GM21825 (cell line): ENCODE measurements around the gene CFAP410.

Experiments
- ATAC-seq: cut with Tn5 transposase; IDR thresholded peaks from one replicate; pipeline ENCODE4 v1.9.1; 2021; ENCODE audit warnings: mild to moderate bottlenecking, moderate library complexity; ENCODE audit not compliant: unreplicated experiment

Gene CFAP410

DNA sequence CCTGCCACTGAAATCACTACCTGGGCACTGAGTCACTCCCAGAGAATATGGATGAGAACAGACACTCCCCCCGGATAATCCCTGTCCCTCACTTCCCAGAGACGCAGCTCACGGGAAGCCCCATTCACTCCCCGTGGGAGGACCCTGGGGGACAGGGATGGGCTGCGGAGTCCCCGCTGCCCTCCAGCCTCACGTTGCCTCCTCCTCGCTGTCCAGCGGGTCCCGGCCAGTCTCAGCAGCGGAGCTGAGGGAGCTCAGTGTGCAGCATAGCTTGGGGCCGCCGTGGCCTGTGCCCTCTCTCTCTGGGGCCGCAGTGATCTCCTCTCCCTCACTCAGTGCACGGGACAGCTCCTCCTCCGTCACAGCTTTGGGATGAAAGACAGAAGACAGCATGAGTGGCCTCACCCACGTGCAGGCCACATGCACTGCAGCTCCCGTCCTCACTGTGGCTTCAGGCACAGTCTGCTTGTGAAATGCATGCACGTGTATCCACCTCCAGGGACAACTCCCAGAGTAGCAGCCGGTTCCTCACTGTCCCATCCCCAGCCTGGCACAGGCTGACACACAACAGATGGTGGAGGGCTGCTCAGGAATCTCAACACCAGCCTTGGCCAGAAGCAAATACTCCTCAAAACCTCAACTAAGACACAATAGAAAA is 7.4 kb downstream of the CFAP410 start:
- no peak for ATAC-seq

DNA sequence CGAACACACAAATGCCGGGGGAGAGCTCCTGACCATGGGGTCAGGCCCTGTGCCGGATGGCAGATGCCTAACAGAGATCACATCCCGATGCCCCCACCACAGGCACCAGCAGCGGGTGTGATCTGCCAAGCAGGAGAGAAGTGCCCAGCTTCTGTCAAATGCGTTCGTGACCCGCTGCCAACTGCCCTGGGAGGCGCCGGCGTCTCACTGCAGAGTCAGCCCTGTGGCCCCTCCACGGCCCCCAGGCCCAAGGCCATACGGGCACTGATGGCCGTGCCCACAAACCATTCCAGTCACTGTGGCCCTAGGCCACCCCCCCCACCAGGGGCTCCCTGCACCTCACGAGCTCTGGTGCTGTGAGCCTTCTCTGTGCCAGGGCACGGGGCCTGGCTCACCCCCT is 8.0 kb downstream of the CFAP410 start:
- no peak for ATAC-seq

DNA sequence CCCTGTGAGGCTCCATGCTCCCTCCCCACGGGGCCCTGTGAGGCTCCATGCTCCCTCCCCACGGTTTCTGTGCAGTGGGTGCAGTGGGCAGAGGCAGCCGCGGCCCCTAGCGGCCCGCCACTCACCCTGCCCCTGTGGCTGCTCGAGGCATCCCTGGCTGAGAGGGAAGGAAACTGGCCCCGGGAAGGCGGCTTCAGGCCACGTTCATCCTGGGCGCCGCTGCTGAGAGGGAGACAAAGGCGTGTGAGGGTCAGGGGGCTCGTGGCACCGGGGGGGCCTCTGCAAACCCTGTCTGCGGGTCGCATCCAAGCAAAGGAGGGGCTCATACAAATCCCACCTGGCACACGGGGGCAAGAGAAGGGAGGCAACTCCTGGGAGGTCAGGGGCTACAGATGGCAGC is 8.5 kb downstream of the CFAP410 start:
- no peak for ATAC-seq

DNA sequence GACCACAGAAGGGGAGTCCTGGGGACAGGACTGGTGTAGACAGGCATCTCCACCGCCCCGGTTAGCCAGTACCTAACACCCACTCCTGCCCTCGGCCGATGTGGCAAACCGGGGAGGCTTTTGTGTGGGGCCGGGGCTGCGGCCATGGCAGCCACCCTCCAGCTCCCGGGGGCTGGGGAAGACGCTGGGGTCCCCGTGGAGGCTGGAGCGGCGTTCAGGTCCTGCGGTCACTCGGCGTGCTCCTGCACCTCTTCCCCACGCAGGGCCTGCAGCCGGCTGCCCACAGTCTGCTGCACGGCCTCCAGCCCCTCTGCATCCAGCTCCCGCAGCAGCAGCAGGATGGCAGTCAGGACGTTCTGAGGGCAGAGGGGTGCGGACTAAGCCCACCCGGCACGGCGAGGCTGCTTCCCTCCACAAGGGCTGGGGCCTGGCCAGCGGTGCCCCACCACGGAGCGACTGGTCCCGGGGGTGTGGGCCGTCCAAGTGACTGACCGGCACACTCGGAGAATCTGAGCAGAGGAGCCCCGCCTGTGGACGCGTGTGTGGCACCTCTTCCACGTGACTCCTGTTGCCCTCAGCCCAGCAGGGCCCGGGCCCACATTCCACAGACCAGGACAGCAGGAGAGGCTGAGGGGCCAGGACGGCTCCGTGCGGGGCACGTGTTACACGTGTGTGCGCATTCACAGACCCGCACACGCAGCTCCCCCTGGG is 9.1 kb downstream of the CFAP410 start:
- ATAC-seq: no peak

DNA sequence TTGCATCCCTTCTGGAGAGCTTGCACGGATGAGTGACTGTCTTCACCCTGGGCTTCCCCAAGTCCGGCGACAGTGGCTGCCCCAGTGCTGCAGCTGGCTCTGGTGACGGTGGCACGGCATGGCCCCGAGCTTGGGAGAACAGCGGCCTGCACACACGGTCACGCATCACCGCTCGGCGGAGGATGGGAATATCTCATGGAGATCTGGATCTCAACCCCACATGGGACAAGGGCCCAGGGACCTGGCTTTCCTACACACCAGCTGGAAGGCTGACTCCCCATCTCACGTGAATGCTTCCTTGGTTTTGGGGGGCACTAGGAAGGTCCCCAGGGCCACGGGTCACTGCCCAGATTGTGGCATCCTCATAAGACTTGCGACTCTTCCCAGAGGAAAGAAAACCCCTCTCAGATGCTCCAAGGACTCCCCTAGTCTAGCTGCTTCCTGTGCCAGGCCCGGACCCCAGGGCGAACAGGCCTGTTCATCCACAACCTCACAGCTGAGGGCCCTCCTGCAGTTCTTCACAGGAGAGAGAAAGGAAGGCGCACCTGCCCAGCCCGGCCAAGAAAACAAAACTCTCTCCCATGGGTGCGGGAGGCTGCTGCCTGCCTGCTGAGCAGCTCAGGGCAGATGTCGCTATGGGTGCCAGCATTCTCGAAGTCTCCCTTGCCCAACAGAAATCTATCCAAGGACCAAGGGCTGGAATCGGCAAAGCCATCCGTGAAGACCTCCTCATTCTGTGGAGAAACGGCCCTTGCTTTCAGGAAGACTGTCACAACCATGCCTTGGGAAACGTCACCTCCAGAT is 9.9 kb downstream of the CFAP410 start:
- no peak for ATAC-seq

DNA sequence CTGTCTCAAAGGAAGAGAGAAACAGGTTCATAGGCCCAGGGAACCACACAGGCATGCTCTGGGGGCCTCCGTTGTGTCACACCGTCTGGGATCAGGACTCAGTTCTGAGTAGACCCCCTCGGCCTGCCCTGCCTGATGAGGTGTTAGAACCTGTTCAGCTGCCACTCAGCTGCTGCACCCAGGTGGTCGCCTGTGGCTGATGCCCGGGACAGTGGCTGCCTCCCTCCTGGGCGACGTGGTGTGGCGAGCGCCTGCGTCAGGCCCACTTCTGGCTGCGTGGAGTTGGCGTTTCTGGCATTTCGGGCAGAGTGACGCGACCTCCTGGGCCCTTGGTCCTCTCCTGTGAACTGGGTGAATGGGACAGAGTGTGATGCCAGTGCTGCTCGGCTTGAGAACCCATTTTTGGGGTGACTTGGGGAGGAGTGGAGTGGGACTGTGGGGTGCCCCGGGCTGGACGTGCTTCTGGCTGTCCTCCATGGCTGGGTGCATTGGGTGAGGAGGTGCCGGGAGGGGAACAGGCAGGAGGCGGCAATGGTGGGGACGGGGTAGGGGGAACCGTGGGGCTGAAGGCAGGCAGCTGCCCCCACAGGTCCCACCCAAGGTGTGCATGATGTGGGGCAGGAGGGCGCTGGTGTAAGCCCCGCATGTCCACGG is 10.8 kb downstream of the CFAP410 start:
- no peak for ATAC-seq

DNA sequence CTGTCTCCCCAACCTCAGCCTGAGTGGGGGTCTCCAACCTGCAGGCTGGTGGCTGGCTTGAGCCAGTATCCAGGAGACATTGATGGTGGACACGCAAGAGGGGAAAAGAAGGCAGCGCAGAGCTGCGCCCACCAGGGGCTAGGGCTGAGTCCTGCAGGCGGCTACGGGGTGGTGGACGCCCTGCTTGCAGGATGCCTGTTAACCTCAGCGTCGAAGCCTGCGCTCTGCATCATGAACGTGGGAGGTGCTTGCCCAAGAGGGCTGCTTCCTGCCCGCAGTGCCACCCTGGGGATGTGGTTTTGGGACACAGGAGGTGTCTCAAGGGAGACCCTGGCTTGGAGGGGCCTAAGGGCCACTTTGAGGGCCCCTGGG is 11.6 kb downstream of the CFAP410 start:
- ATAC-seq: no peak

DNA sequence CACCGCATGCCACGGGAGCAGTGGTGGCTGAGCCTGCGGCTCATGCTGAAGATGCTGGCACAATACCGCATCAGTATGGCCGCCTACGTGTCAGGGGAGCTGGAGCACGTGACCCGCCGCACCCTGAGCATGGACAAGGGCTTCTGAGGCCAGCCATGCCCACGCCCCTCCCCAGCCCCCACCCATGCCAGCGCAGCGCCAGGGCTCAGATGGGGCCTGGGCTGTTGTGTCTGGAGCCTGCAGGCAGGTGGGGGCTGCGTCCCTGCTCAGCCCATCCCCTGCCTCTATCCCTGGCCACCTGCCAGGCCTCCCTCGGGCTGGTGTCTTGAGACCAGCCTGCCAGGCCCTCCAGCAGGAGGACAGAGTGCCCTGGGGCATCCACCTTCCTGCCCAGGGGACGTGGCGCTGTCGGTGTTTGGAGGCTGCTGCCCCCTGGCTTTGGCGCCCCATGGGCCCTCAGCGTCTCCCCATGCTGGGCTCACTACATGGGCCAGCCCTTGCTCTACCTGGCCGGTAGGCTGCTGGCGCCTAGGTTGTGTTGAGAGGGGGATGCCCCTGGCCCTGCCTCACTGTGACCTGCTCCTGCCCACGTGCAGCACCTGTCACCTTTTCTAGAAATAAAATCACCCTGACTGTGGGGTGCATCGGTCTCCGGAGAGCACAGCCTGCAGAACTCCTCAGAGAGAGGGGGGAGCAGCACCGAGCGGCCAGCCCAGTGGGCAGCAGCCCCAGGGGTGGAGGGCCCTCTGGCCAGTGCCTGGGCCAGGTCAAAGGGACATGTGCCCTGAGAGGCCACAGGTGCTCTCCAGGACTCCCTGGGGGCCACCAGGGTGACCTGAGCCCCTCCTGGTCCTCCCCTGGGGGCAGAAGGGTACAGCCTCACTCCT is 12.2 kb downstream of the CFAP410 start:
- no peak for ATAC-seq

DNA sequence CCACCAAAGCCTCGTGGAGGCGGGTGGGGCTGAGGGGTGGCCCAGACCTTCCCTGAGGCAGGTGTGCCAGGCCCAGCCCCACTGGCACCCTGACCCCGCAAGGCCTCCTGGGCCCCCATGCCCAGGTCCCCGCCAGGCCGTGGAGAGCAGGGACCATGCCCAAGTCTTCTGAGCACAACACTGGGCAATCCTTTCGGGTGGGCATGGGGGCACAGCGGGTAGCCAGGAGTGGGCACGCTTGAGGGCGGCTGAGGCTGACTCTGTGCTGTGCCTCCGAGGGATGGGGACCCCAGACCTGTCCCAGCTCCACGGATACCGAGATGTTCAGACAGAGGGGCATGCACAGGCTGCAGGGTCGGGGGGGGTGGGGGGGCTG is 12.9 kb downstream of the CFAP410 start:
- no peak for ATAC-seq

DNA sequence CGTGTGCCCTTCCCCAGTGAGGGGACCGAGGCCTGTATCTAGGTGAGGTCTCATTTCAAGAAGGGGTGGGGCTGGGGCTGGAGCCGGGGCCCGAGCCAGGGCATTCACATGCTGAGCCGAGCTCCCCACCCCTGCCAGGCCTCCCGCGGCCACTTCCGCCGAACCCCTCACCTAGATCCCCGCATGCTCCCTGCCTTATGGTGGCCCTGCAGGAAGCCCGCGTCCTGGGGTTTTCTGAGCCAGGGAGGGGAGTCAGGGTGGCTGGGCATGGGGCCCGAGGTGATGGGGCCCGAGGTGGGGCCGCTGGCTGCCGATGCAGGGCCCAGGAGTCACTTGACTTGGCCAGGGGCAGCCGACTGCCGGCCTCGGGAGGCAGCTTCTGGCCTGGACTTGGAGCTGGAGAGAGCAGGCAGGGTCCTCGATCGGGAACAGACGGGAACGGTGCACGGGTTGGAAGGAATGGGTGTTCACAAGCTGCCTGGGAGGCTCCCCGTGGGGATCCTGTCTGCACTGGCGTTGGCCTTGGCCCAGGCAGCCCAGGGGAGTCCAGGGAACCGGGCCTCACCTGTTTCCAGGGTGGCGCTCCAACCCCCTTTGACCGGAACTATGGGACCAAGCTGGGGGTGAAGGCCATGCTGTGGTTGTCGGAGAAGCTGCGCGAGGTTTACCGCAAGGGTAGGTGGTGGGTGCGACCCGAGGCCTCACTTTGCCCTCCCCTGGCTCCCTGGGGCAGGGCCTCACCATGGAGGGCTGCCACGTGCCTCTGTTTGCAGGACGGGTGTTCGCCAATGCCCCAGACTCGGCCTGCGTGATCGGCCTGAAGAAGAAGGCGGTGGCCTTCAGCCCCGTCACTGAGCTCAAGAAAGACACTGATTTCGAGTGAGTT is 13.6 kb downstream of the CFAP410 start:
- ATAC-seq: no peak

DNA sequence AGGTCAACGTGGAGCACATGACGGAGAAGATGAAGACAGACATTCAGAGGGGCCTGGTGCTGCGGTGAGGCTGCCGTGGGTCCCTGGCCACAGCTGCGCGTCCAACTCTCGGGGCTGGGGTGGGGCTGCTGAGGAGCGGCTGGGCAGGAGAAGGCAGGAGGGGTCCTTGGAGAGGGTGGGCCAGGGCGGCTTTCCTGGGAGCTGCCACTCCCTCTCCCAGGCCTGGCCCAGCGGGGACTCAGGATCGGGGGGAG is 14.4 kb downstream of the CFAP410 start:
- no peak for ATAC-seq

DNA sequence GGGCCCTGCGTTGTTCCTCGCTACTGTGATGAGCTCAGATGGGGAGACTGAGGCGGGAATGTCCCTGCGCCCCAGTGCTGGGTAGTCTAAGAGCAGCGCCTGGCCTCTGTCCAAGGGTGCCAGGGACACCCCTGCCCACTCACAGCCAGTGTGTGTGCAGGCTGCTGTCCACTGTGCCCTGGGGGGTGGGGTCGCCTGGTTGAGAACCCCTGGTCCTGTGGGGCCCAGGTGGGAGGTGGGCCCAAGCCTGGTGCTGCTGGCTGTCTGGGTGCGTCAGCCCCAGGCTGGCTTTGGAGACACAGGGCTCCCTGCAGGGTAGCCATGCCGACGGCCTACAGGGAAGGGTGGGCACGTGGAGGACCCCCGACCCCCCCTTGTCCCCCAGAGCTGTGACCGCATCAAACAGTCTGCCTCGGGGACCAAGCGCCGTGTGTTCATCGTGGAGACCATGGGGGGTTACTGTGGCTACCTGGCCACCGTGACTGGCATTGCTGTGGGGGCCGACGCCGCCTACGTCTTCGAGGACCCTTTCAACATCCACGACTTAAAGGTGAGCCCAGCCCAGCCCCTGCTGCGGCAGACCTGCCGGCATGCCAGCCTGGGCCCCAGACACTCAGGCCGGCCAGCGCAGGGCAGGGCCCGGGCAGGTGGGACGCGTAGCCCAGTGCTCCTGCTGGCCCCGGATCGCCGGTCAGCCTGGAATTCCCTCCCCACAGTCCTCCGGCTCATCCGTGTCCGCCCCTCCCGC is 14.9 kb downstream of the CFAP410 start:
- ATAC-seq: no peak

DNA sequence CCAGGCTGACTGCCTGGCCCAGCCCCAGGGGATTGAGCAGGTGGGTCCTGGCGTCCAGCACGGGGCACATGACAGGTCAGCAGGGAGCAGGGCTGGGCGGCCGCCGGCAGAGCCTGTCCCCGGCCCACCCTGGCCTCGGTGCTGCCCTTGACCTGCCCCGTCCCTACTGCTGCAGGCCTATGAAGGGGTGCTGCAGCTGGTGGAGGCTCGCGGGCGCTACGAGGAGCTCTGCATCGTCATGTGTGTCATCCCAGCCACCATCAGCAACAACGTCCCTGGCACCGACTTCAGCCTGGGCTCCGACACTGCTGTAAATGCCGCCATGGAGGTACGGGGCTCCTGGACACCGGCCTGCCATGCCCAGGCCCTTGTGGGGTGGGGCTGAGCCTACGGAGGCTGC is 15.6 kb downstream of the CFAP410 start:
- ATAC-seq: no peak

DNA sequence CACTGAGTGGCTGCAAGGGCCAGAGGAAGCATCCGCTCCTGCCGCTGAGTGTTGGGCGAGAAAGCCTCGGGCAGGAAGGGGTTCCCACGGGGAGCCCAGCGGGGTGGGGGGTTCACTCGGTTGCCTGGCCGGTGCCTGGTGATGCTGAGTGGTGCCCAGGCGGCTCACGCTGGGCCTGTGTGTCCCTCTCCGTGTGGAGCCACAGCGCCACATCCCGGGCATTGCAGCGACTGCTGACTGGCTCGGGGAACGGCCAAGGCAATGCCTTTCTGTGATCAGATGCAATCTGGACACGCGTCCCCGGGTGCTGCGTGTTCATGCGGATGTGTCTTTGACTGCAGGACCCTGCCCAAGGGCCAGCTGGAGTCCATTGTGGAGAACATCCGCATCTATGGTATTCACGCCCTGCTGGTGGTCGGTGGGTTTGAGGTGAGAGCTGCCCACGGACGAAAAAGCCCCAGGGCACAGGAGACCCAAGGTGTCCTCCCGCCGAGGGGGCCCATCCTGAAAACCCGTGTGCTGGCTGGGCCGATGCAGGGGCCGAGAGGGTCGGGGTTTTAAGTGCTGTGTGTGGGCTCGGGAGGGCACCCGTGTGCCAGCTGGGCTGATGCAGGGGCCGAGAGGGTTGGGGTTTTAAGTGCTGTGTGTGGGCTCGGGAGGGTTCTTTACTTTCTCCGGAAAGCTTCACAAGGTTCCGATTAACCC is 16.4 kb downstream of the CFAP410 start:
- no peak for ATAC-seq

DNA sequence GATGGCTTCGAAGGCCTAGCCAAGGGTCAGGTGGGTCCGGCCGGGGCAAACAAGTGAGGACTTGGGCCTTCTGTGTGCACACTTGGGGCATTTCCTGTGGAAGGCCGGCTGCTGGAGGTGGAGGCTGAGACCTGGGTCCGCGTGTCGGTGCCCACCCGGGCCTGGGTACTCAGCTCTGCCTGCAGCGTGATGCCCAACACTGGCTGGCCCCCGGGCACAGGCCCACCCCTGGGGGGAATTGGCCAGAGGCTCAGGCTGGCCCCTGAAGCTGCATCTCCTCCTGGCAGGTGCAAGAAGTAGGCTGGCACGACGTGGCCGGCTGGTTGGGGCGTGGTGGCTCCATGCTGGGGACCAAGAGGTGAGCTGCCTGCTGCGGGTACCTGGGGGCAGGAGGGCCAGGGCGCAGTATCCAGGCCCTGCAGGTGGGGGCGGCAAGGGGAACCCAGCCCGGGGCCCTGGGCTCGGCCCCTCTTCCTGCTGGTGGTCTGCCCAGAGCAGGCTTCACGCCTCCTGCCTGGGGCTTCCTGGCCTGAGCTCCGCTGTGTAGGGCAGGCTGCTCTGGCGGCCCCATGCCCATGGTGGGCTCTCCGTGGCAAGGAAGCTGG is 17.2 kb downstream of the CFAP410 start:
- ATAC-seq: no peak

DNA sequence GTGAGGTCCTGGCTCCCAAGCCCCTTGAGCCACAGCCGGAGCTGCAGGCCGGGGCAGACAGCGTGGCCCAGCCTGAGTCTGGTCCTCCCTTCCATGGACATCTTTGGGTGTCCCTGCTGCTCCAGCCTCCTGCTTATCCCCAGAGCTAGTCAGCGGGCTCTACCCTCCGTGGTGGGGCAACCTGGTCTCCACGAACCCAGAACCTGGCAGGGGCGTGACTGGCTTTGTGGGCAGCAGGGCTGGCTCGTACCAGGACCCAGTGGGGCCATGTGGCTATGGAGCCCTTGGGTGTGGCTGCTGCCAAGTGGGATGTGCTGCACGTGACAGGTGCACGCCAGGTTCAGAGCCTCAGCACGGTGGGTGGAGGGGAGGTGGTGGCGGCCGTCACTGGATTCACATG is 18.3 kb downstream of the CFAP410 start:
- ATAC-seq: no peak

DNA sequence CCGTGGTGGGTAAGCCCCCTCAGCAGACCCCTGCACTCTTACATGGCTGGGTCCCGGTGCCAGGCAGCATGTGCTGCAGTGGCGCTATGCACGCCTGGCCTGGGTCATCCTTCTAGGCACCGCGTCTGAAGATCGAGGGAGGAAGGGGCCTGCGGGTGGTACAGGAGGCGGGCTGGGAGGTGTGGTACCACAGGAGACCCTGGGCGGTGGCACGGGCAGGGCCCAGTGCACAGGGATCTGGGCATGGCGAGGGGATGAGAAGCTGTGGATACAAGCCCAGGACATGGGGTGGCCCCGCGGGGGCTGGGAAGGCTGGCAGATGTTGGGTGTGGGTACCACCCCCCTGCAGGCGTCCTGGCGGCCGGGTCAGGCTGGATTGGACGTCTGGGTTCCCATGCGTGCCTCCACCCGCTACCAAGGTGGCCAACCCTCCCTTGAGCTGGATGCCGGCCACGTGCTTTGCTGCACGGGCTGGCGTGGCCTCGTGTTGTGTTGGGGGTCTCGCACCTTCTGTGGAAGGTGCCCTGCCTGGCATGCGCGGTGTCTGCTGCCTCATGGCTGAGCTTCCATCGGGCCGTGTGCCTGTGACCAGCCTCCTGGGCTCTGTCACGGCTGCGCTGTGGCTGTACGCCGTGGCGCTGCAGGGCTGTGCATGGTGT is 19.7 kb downstream of the CFAP410 start:
- ATAC-seq: no peak
